K562 treated with DMSO at 1 percent for 48 hours (cell line): ENCODE data around the gene STAC2. TPM values are rescaled to one million over a fixed set of nuclear protein-coding genes. Genes with fewer than 3 reads are reported as not detected.

Experiments
- total RNA-seq: library from RNA; unstranded; fragments of 300-600 nt; gene quantifications from 2 replicates; pipeline ENCODE4 v1.2.3, GENCODE V29; 2022; ENCODE audit warnings: low replicate concordance; ENCODE audit errors: extremely low read depth

The STAC2 gene
- not detected in 2 replicates for total RNA-seq

DNA sequence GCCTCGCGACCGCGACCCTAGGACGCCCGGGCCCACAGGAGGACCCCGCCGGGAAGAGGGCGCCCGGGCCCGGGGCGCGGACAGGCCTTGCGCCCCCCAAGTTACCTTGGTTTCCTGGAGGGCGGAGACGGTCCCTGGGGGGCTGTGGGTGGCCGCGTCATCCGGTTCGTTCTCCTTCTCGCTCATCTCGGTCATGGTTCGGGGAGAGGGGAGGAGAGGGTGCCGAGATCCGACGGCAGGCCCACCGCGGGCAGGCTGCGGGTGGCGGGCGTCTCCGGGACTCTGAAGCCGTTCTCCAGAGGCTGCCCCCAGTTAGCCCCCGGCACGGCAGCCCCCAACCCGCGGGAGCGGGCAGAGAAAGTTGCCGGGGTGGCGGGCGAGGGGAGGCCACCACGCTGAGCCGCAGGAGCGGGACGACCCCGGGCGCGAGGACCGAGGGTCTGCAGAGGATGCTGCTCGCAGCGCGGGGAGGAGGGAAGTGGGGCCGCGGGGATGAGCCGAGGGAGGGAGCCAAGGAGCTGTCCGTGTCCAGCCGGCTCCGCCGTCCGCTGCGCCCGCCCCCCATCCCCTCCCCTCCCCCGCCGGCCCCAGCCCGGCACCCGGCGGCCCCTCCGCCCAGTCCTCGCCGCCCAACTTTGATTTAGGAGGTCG lies at the start of gene STAC2:
Gene STAC2, minus strand, starts transcription at position 638 of the 651 bp plus-strand sequence. Its CDS starts 443 bp downstream, at position 195.

GRCh38 chr17:39200070-39200879 lies 25.5 kb downstream of the STAC2 start, which contains the start of gene RPL19:
RPL19 (plus strand) TSS chr17:39200283; CDS start chr17:39200345, 62 bp downstream.

GRCh38 chr17:39197380-39198185 lies 28.2 kb downstream of the STAC2 start, which contains the start of gene CACNB1:
CACNB1 (minus strand) TSS chr17:39197669; CDS start chr17:39197495, 174 bp downstream.

DNA sequence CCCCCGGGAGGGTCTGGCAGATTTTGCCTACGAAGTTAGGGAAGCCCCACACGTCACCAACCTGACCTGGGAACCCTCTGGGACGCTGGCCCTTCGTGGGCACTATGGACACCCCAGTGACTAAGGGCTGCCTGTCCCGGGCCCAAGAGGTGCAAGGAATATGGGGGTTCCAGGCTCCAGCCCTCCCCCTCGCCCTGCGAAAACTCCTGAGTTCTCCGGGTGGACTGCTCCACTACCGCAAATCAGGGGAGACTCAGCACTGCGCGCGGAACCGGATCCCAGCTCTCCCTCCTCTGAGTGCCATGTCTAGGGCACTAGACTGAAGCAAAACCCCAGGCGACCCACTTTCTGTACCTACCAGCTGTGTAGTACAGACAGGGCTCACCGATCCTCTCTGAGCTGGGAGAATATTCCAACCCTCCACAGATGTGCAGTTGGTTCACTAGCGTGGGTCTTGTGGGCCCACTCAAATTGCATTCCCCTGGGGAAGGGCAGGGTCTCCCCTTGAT lies 59.9 kb downstream of the STAC2 start, which contains the start of gene ARL5C:
Gene ARL5C, minus strand, starts transcription at position 321 of the 509 bp plus-strand sequence. CDS start 401 bp downstream, outside the sequence.

Other genes starting within 250 kb of the STAC2 start
- not detected in 2 replicates for gene PLXDC1, start 74.3 kb downstream of the STAC2 start, total RNA-seq
- not detected in 2 replicates for gene ARL5C, start 59.8 kb downstream of the STAC2 start, total RNA-seq
- gene CACNB1, start 28.3 kb downstream of the STAC2 start, total RNA-seq = not detected in 2 replicates
- 2,946 and 5,168 TPM in 2 replicates for gene RPL19, start 25.7 kb downstream of the STAC2 start, total RNA-seq
- not detected in 2 replicates for gene FBXL20, start 175.7 kb upstream of the STAC2 start, total RNA-seq
- not detected in 2 replicates for gene MED1, start 225.3 kb upstream of the STAC2 start, total RNA-seq
- not detected in 2 replicates for gene CDK12, start 235.5 kb upstream of the STAC2 start, total RNA-seq